Prostate gland (tissue), 2 donors: ENCODE data around the gene CXXC5. TPM values are rescaled to one million over a fixed set of nuclear protein-coding genes. Genes with fewer than 3 reads are reported as not detected.

Experiments
- DNase-seq: peaks from one replicate; pipeline ENCODE4 v3.0.0-alpha.2; 2019; ENCODE audit warnings: low spot score
- H3K27ac ChIP-seq, 2 donors: fragments of 200-600 bp; sonication (generic); 2 replicates each; pipeline ENCODE4 v1.5.1; 2017 to 2019
- H3K27me3 ChIP-seq: fragments of 200-600 bp; sonication (generic); replicated peaks from 2 replicates; pipeline ENCODE4 v1.5.1; 2019; ENCODE audit not compliant: insufficient read depth
- H3K36me3 ChIP-seq, 2 donors: fragments of 200-600 bp; sonication (generic); 1 replicate in 1 of 2; 2 replicates in 1 of 2; pipeline versions ENCODE4 v1.5.1 to v1.8.1; 2017 to 2019
- H3K4me1 ChIP-seq: fragments of 200-600 bp; sonication (generic); replicated peaks from 2 replicates; pipeline ENCODE4 v1.5.1; 2019
- H3K4me3 ChIP-seq, 2 donors: fragments of 200-600 bp; sonication (generic); 2 replicates each; pipeline ENCODE4 v1.5.1; 2017 to 2019
- H3K9me3 ChIP-seq: fragments of 200-600 bp; sonication (generic); 2 replicates; pipeline ENCODE4 v1.5.1; 2017
- CTCF ChIP-seq, 4 experiments: fragments of 200-600 bp in 2 of 4; fragments of 450-650 bp in 2 of 4; sonication (generic) in 2 of 4; IDR thresholded peaks; 1 replicate in 3 of 4; 2 replicates in 1 of 4; pipeline ENCODE4 v1.5.1; 2016 to 2019; ENCODE audit warnings: antibody characterized with exemption in 4 of 4, mild to moderate bottlenecking in 2 of 4, moderate library complexity in 2 of 4
- POLR2A ChIP-seq: fragments of 450-650 bp; IDR thresholded peaks from one replicate; pipeline ENCODE4 v1.6.1; 2016; ENCODE audit warnings: antibody characterized with exemption, mild to moderate bottlenecking
- POLR2AphosphoS5 ChIP-seq: sonication (generic); formaldehyde crosslinking; IDR thresholded peaks from one replicate; pipeline ENCODE4 v1.6.1; 2017; ENCODE audit warnings: antibody characterized with exemption
- WGBS: methylation state at CpG from one replicate; pipeline ENCODE4 v1.1.5; 2018; 5-methylcytosine and 5-hydroxymethylcytosine counted together
- intact Hi-C: fragments of 100-400 bp; cut with DNase I; formaldehyde crosslinking; loops from one replicate; pipeline ENCODE4 v1.14.2; 2022
- total RNA-seq, 2 donors: library from RNA; depleted of rRNA; stranded (reverse); fragments of >200 nt; gene quantifications; one replicate each; pipeline ENCODE4 v1.1.0, GENCODE V29; 2016

CXXC5 gene
- total RNA-seq, 2 donors from 2014 or later, result 47.4 to 47.7 TPM

DNA sequence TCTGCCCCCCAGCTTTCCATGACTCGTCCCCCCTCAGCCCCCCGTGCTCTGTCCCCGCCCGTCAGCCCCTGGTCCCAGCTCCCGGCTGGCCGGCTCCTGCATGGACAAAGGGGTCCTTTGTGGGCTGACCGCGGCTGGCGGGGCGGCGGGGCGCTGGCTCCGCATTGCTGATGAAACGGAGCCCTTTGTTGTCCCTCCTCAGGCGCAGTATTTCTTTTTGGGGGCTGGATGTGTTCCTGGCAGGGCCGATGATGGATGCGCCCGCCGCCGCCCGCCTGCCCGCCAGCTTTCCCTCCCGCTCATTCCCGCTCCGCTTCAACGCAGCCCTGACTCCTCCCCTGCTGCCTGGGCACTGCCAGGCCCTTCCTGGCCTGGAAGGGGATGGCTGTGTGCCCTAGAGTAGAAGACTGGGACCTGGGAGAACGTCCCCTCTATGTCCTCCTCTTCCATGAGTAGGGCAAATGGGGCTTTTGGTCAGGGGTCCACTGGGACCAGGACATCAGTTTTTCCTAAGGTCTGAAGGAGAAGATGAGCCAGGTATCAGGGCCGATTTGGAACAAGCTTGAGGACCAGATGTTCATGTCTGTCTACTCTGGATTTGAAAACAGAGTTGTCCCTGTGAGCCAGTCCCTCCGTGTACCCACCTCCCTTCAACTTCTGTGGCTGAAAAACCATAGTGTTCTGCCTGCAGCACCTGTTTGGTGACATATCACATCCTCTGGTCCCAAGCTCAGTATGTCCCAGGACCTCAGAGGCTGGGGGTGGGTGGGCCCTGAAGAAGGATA lies 29.0 kb downstream of the CXXC5 start:
- intact Hi-C loops, result no loop called here
- H3K27me3 ChIP-seq, result no peaks in the 10 kb centered on the region
- whole genome bisulfite sequencing, result 44% methylated on average over 28 of the region's 29 CpGs
- H3K4me1 ChIP-seq, result no peaks in the 10 kb centered on the region
- TF ChIP-seq POLR2A (no peak), POLR2AphosphoS5 (no peak), CTCF (IDR thresholded peaks at IDR 0.05) (no peak)
- H3K9me3 ChIP-seq, result no peaks in the 10 kb centered on the region
- no peaks in the 10 kb centered on the region for H3K36me3 ChIP-seq
- H3K4me3 ChIP-seq, result no peak overlapping the region
- peak overlapping the region in 1 of 2 donors; percentile 30 for H3K27ac ChIP-seq
- DNase-seq, result no peak

GRCh38 chr5:139677736-139678613 lies 29.8 kb downstream of the CXXC5 start:
- Histone ChIP-seq H3K27me3 (no peaks in the 10 kb centered on the region), H3K36me3 (no peaks in the 10 kb centered on the region), H3K9me3 (no peaks in the 10 kb centered on the region), H3K4me1 (no peaks in the 10 kb centered on the region), H3K27ac (peak overlapping the region in 1 of 2 donors; percentile 30), H3K4me3 (no peak overlapping the region)
- 64% methylated on average over 22 of the region's 22 CpGs for WGBS
- no peak for DNase-seq
- intact Hi-C loops, result no loop called here
- TF ChIP-seq POLR2A (no peak), CTCF (IDR thresholded peaks at IDR 0.05) (no peak), POLR2AphosphoS5 (no peak)

GRCh38 chr5:139678751-139679750 lies 30.9 kb downstream of the CXXC5 start:
- Histone ChIP-seq H3K4me3 (no peak overlapping the region), H3K36me3 (no peaks in the 10 kb centered on the region), H3K9me3 (no peaks in the 10 kb centered on the region), H3K27ac (no peak overlapping the region), H3K4me1 (no peaks in the 10 kb centered on the region), H3K27me3 (no peaks in the 10 kb centered on the region)
- intact Hi-C loops, result no loop called here
- TF ChIP-seq POLR2AphosphoS5, result no peak
- TF ChIP-seq CTCF (IDR thresholded peaks at IDR 0.05), result no peak
- TF ChIP-seq POLR2A, result no peak
- WGBS, result 83% methylated on average over 17 of the region's 17 CpGs
- DNase-seq, result no peak

DNA sequence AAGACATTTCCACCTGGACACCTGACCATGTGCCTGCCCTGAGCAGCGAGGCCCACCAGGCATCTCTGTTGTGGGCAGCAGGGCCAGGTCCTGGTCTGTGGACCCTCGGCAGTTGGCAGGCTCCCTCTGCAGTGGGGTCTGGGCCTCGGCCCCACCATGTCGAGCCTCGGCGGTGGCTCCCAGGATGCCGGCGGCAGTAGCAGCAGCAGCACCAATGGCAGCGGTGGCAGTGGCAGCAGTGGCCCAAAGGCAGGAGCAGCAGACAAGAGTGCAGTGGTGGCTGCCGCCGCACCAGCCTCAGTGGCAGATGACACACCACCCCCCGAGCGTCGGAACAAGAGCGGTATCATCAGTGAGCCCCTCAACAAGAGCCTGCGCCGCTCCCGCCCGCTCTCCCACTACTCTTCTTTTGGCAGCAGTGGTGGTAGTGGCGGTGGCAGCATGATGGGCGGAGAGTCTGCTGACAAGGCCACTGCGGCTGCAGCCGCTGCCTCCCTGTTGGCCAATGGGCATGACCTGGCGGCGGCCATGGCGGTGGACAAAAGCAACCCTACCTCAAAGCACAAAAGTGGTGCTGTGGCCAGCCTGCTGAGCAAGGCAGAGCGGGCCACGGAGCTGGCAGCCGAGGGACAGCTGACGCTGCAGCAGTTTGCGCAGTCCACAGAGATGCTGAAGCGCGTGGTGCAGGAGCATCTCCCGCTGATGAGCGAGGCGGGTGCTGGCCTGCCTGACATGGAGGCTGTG lies 32.4 kb downstream of the CXXC5 start:
- DNase-seq, result no peak
- Histone ChIP-seq H3K36me3 (no peaks in the 10 kb centered on the region), H3K9me3 (no peaks in the 10 kb centered on the region), H3K4me1 (no peaks in the 10 kb centered on the region), H3K4me3 (no peak overlapping the region), H3K27me3 (no peaks in the 10 kb centered on the region), H3K27ac (no peak overlapping the region)
- intact Hi-C loops, result no loop called here
- WGBS, result 97% methylated on average over 36 of the region's 36 CpGs
- TF ChIP-seq POLR2A, result no peak
